NCI-H1105 treated with DMSO at 0.1 percent for 48 hours (cell line): ENCODE results near the gene STX1B.
"Not testable (repeated sequence)": the region's sequence is repeated elsewhere in the genome, so short reads cannot be mapped to it uniquely, and the experiment has no call there.

ENCODE experiments used
- DNase-seq: peaks from one replicate; lab custom pipeline; 2025; lab: John Stamatoyannopoulos, UW

STX1B gene

DNA sequence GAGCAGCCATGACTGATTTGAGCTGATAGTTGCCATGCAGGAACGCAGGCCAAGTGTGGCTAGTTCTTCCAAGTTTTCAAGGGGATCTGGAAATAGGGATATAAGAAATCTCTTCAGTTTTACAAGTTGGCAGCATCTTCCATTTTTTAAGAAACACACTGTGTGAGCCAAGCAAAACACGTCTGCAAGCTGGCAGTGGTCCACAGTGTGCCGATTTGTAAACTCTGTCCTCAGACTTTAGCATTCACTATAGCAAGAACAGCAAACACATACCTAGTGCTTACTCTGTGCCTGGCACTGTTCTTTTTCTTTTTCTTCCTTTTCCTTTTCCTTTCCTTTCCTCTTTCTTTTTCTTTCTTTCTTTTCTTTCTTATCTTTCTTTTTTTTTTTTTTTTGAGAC, 58.7 kb downstream of the STX1B start:
- no peak for DNase-seq

DNA sequence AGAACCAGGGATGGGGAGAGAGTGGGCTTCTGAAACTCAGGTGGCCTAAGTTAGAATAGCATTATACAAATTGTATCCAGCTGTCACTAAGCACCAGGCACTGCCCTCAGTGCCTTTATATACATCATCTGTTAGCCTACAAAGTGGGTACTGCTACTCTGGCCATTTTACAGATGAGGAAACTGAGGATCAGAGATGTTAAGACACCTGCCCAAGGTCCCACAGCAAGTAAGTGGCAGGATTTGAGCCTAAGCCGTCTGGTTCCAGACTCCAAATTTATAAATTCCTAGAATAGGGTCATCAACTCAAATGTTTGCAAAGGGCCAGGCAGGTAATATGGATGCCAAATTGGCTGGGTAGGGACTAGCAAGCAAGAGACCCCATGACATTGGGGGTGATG, 59.2 kb downstream of the STX1B start:
- DNase-seq: no peak

DNA sequence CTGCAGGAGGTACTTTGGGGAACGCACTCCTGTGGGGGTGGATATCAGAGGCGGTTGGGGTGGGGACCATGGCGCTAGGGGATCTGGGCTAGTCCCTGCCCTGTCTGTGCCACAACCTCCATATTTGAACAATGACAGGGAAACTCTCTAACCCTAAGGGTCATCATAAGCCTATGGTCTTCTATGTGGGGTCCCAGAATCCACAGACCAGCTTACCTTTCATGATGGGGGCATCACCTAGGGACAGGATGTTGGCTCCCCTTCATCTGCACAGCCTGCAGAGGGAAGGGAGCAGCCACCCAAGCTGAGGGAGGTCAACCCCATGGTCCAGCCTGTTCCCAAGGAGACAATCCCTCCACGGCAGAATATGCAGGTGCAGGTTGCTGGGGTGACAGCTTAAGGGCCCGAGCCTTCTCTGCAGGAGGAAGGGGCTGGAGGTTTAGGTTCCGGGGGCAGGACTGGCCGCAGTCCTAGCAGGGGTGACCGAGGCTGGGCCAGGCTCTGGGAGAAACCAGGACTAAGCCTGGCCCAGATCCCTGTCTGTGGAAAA, 59.8 kb downstream of the STX1B start:
- DNase-seq: no peak

DNA sequence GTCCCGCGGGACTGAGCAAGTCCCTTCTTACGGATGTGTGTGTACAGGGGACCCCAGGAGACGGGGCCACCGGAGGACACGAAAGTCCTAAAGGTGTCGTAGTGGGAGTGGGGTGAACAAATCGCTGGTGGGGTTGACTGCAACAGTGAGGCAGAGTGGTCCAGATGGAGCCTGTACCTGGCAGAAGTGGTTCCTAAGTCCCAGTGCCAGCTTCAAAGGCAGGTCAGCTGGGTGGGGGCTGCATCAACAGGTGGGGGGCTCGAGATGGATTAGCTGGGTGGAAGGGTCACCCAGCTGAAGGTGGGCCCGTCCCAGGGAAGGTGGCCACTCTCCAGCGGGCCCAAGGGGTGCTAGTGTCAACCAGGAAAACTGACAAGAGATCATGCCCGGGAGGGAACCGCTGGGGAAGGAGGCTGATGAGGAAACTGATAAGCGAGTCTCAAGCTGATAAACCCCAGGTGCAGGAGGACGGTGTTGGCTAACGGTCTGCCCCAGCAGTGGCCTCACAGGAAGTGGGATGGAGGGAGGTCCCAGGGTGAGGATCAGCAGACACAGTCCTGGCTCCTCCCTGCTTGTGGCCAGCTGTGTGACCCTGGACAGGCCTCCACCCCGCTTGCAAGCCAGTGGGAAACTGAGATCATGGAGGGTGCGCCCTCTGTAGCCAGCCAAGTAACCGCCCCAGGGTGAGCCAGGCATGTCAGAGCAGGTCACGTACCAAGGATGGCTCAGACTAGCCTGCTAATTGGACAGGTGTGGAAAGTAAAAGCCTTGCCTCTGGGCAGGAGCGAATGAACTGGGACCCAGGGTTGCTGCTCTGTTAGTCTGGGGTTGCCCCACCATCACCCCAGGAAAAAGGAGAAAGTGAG, 60.6 kb downstream of the STX1B start:
- DNase-seq: no peak

DNA sequence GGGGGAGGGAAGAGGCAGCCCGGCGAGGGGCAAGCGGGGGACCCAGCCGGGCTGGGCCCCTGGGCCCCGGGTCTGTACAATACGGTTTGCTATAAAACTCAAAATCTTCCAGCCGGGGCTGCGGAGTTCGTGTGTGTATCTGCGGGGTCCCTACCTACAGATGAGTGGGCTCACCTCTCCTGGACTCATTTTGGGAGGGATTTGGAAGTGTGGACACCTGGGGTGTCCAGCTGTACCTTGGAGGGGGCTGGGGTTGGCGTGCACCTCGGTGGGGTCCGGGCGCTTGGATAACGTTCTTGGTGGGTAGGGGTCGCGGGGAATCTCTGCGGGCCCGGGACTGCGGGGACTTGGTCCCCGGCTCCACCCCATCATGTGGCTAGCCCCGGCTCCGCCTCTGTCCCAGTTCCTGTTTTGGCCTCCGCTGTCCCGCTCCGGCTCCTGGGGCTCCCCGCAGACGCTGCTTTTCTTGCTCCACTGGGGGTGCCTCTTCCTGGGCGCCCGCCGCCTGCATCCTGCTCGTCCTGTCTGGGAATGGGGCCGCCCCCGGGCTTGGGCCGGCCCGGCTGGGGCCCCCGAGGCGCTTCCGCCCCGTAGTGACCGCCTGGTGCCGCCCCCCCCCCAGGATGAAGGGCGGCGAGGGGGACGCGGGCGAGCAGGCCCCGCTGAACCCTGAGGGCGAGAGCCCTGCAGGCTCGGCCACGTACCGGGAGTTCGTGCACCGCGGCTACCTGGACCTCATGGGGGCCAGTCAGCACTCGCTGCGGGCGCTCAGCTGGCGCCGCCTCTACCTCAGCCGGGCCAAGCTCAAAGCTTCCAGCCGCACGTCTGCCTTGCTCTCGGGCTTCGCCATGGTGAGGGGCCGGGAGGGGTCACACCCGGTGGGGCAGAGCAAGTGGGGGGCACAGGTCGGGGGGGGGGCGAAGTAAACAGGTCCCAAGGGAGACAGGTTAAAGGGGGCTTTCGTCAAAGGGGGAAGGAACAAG, 61.5 kb downstream of the STX1B start, which contains the start of gene ORAI3:
Gene ORAI3 (plus strand): TSS at position 402 of the 983 bp plus-strand sequence. CDS start 222 bp downstream, at position 624.
- DNase-seq: peak; percentile 32

DNA sequence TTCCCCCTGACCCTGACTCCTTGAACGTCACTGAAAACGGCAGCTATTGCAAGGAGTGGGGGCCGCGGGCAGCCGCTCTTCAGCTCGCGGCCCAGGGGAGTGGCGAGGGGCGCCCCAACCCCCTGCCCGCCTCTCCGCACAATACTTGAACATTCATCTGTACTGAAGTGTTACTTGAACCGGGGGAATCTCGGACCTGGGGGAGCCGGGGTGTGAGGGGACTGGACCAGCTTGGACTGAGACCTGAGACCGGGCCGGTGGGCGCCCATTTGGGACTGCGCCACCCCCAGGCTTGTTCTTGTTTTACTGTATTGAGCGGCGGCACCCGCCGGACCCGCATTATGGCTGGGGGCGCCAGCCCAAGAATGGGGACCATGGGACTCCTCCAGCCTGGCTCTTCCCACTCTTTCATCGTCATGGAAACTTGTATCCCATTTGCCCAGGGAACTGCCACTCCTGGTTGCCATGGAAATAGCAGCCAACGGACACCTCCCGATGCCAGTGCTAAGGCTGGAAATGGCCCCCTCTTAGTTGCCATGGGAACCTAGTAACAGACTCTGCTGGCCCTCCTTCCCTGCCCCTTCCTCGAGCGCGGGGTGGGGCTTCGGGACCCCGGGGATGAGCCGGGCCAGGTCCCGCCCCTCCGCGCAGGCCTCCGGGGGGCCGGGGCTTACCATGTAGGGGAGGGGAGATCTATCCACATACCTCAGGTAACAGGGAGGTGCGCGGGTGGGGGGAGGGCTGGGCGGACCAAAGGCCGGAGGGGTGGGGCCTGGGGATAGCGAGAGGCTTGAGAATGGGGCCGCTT, 62.4 kb downstream of the STX1B start:
- DNase-seq: peak; percentile 97

DNA sequence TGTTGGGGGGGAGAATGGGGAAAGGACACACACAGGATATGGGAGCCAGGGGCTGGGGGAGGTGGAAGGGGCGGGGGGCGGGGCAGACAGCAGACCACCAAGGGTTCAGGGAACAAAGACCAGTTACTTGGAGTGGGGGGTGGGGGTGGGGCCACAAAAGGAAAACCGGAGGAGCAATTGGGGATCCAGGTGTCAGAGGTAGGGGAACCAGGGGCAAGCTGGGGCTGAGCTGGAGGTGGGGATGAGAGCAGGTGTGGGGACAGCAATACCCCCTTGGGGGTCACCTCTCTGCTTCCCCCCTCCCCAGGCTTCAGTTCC, 62.9 kb downstream of the STX1B start:
- DNase-seq: no peak

DNA sequence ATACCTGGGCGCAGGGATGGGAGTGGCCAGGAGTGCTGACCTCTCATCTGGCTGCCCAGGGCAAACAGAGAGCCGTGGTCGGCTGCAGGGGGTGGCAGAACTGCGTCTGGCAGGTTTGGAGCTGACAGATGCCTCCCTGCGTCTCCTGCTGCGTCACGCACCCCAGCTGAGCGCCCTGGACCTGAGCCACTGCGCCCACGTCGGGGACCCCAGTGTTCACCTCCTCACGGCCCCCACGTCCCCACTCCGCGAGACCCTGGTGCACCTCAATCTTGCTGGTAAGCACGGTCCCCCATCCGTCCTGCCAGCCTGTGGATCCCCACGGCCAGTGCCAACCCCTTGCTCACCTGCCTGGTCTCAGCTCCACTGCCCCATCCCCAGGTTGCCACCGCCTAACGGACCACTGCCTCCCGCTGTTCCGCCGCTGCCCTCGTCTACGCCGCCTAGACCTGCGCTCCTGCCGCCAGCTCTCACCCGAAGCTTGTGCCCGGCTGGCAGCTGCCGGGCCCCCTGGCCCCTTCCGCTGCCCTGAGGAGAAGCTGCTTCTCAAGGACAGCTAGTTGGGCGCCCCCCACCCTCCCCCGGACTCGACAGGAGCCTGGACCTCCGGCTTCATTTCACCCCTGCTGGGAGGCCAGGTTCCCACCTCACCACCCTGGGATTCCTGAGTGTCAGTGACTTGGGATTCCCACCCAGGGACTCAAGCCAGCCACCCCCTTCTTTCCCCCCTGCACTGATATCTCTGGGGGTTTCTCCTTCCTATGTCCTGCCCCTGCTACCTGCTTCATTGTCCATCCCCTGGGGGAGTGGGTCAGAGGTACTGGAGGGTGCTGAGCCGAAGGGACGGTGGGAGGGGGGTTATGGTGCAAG, 63.5 kb downstream of the STX1B start:
- DNase-seq: no peak

DNA sequence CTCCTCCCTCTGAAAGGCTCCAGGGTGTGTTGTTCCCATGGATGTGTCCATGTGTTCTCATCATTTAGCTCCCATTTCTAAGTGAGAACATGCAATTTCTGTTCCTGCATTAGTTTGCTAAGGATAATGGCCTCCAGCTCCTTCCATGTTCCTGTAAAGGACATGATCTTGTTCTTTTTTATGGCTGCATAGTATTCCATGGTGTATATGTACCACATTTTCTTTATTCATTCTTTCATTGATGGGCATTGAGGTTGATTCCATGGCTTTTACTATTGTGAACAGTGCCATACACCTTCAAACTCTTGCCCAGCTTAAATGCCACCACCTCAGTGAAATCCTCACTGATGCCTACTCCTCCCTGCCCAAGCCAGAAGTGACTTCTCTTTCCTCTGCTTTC, 66.1 kb downstream of the STX1B start:
- no peak for DNase-seq

DNA sequence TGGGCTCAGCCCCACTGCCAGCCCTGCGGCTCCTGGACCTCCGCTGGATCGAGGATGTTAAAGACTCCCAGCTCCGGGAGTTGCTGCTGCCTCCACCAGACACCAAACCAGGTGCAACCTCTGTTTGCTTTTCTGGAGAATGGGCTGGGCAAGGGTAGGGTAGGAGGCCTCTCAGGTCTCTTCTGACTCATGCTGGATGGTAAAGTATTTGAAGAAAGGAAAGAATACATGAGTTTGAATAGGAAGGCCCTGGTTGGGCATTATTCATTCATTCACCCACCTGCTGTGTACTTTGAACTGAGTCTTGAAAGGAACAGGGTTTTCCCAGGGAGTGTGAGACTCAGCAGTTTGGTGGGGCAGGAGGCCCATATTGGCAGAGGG, 68.0 kb downstream of the STX1B start:
- DNase-seq: no peak

DNA sequence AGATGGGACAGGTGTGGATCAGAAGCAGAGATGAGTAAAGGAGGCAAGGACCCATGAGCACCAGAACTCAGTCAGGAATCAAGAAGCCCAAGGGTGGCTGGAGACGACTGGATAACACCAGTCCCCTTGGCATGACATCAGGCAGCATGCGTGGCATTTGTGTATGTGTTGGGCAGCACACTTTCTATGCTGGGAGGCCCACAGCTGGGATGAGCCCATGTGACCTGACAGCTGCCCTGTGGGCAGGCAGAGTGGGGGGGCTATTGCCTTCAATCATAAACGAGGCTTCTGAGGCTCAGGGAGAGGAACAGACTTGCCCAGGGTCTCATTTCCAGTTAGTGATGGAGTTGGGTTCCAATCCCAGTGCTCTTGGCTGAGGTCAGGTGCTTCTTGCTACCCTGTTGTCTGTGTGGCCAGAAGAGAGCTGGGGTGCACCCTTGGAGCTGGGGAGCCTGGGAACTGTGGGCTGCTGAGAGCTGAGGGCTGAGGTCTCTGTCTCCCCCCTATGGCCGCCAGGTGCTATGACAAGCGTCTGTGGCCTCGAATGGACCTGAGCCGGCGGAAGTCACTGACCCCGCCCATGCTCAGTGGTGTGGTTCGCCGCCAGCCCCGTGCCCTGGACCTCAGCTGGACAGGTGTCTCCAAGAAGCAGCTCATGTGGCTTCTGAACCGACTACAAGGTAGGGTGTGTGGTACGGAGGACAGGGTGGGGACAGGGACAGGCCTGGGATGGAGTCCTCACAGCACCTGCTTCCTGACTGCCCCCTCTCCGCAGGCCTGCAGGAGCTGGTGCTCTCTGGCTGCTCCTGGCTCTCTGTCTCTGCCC, 68.6 kb downstream of the STX1B start:
- peak; percentile 42 for DNase-seq

DNA sequence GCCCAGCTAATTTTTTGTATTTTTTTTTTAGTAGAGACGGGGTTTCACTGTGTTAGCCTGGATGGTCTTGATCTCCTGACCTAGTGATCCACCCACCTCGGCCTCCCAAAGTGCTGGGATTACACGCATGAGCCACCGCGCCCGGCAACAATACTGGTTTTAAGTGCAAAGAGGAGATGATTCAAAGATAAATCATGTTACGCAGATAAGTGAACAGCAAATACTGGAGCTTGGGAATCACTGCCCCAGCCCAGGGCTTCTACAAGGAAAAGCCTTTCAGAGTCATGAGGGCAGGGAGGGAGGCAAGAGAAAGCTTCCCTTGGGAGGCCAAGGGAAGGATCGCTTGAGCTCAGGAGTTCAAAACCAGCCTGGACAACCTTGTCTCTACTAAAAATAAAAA, 70.9 kb downstream of the STX1B start:
- DNase-seq: not testable (repeated sequence)
